ENCODE data around the gene ALS2. TPM values are rescaled to one million over a fixed set of nuclear protein-coding genes. Genes with fewer than 3 reads are reported as not detected.

Gene ALS2
- total and polyA plus RNA-seq, 2 of the 8 experiments (the other 6 are each of a cell fraction or from before 2014, with no cell fraction given): 12.1 to 34.5 TPM

- Histone ChIP-seq H2AFZ (ENCODE audit: low read length) (no peak overlapping the region), H3K23me2 (ENCODE audit: low read depth, low read length) (no peaks in the 10 kb centered on the region), H2BK20ac (ENCODE audit: low read length) (no peak overlapping the region), H3K4me3 (ENCODE audit: extremely low read depth in 1 of 4, insufficient read depth in 2 of 4, low read depth in 3 of 4, low read length in 4 of 4) (no peak overlapping the region), H4K20me1 (replicated peaks in 1 of 2; ENCODE audit: control insufficient read depth in 1 of 2, insufficient read depth in 2 of 2, low read length in 2 of 2) (peaks cover 1 to 3% of the 10 kb centered on the region in 2 experiments), H2BK15ac (ENCODE audit: low read length) (no peak overlapping the region), H3K27me3 (replicated peaks in 1 of 4; ENCODE audit: control insufficient read depth in 3 of 4, extremely low read depth in 1 of 4, insufficient read depth in 3 of 4, low read length in 3 of 4) (no peaks in the 10 kb centered on the region), H3K4me2 (ENCODE audit: insufficient read depth in 1 of 2, low read depth in 2 of 2, low read length in 2 of 2) (no peak overlapping the region), H4K91ac (replicated peaks; ENCODE audit: insufficient read length, low read length) (no peak overlapping the region), H2BK5ac (ENCODE audit: low read depth, low read length) (no peak overlapping the region), H3K27ac (ENCODE audit: low read depth, low read length) (no peak overlapping the region), H2BK120ac (replicated peaks; ENCODE audit: low read depth, low read length) (no peak overlapping the region), H3K36me3 (ENCODE audit: control insufficient read depth in 2 of 4, insufficient read depth in 4 of 4, low read length in 3 of 4) (peaks cover 0 to 26% (median 17%) of the 10 kb centered on the region in 4 experiments; a peak in 7 of 8 replicates), H3K18ac (ENCODE audit: extremely low read depth, low read length) (no peak overlapping the region), H3K9me3 (ENCODE audit: insufficient read depth in 2 of 2, low read depth in 1 of 2, low read length in 1 of 2) (no peaks in the 10 kb centered on the region), H4K5ac (ENCODE audit: insufficient read length, low read depth, low read length) (no peak overlapping the region), H3K4me1 (replicated peaks in 1 of 4; ENCODE audit: control insufficient read depth in 3 of 4, insufficient read depth in 4 of 4, low read length in 3 of 4) (no peaks in the 10 kb centered on the region), H3K79me2 (ENCODE audit: control insufficient read depth in 1 of 2, insufficient read depth in 2 of 2, low read length in 2 of 2) (no peaks in the 10 kb centered on the region), H3K4ac (replicated peaks; ENCODE audit: insufficient read length, low read depth, low read length) (no peak overlapping the region), H3K14ac (ENCODE audit: insufficient read length) (no peak overlapping the region), H3K56ac (replicated peaks; ENCODE audit: insufficient read length, low read depth, low read length) (no peak overlapping the region), H2BK12ac (ENCODE audit: low read depth, low read length) (no peak overlapping the region), H3K9ac (replicated peaks in 1 of 4; ENCODE audit: extremely low read depth in 1 of 4, low read depth in 3 of 4, low read length in 3 of 4) (no peak overlapping the region), H2AK5ac (ENCODE audit: low read depth, low read length) (no peak overlapping the region), H3K79me1 (ENCODE audit: low read depth, low read length) (peaks cover 3% of the 10 kb centered on the region; the same call in 1 of the 2 replicates), H3K23ac (ENCODE audit: insufficient read length) (no peak overlapping the region), H4K8ac (ENCODE audit: extremely low read depth, insufficient read depth, low read length) (no peak overlapping the region)
- ChIA-PET POLR2A (ENCODE audit: partially characterized antibody) (interaction anchor here (1.0 kb wide), 1 partner anchor 115 kb away, joined by 4 read pairs; the partner anchor contains the start of gene TMEM237), CTCF (ENCODE audit: partially characterized antibody) (interaction anchor here (0.6 kb wide), 1 partner anchor 346 kb away, joined by 3 read pairs; no protein-coding TSS in a partner anchor)
- WGBS, 2 experiments (ENCODE audit: extremely low coverage in 1 of 2, insufficient coverage in 1 of 2, insufficient read length in 1 of 2, insufficient replicate concordance in 2 of 2, low coverage in 1 of 2, low lambda C conversion rate in 2 of 2, missing lambda C conversion rate in 1 of 2): 52% methylated on average over 1 of the region's 1 CpG; no CpG with 5 or more reads in 1 of the 2 experiments
- FAIRE-seq (no peak), DNase-seq (ENCODE audit: low read depth in 1 of 2, low spot score in 2 of 2) (no peak)
- TF ChIP-seq TEAD4 (IDR thresholded peaks at IDR 0.05; ENCODE audit: low read depth, low read length): no peak
- no peak for TF ChIP-seq NANOG (IDR thresholded peaks at IDR 0.05; ENCODE audit: insufficient read depth, low read depth, low read length, poor library complexity, severe bottlenecking)
- TF ChIP-seq CBX8 (IDR thresholded peaks at IDR 0.05; ENCODE audit: borderline replicate concordance, low read depth, low read length): no peak
- TF ChIP-seq TAF7 (optimal IDR thresholded peaks at IDR 0.05; ENCODE audit: borderline replicate concordance, low read depth, low read length): no peak
- TF ChIP-seq POLR2AphosphoS5 (IDR thresholded peaks at IDR 0.05; ENCODE audit: low read depth, low read length): no peak
- no peak for TF ChIP-seq SP1 (IDR thresholded peaks at IDR 0.05; ENCODE audit: low read depth, low read length)
- TF ChIP-seq POLR2A (IDR thresholded peaks at IDR 0.05; ENCODE audit: control extremely low read depth in 1 of 2, low read depth in 2 of 2, low read length in 2 of 2): no peak
- no peak for TF ChIP-seq GABPA (IDR thresholded peaks at IDR 0.05; ENCODE audit: borderline replicate concordance, insufficient read depth, low read length)
- TF ChIP-seq KDM5A (IDR thresholded peaks at IDR 0.05; ENCODE audit: low read length): no peak
- TF ChIP-seq EGR1 (IDR thresholded peaks at IDR 0.05; ENCODE audit: borderline replicate concordance, low read depth, low read length): no peak
- no peak for TF ChIP-seq GTF2F1 (IDR thresholded peaks at IDR 0.05; ENCODE audit: borderline replicate concordance, low read depth, low read length)
- no peak for TF ChIP-seq ZNF274 (IDR thresholded peaks at IDR 0.05; ENCODE audit: borderline replicate concordance, extremely low read depth, low read length)
- no peak for TF ChIP-seq CTBP2 (IDR thresholded peaks at IDR 0.05; ENCODE audit: borderline replicate concordance, insufficient read depth, insufficient read length, low read length)
- TF ChIP-seq MAX (IDR thresholded peaks at IDR 0.05): no peak
These were observed 22.5 kb downstream of the ALS2 start for GRCh38 chr2:201758234-201758633.

All from H1 (cell line).